ENCODE data around the gene CCNJL.

DNA sequence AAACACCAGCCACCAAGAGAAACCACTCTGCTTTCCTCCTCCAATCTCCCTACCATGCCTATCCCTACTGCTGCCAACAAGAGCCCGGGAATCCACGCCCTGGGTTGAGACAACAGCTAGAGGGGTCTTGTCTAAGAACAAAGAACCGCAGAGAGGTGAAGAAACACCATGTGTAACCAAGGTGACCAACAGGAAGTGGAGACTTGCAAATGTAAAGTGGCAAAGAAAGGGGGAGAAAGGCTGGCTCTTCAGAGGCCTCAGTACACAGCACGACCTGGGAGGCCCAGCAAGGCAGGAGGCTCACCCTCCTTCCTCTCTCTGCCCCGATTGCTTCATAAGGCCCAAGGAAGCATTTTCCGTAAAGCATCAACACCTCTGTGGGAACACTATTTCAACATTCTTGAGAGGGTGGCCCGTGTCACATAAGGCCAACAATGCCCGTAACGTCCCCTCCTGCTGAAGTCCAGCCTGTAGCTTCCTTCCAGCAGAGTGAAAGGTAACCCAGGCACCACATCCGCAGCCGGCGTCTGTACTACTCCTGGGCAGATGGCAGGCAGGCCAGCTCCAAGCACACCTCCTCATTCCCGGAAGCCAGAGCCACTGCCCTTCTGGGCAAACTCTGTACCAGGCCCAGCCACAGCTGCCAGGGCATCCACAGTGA lies 18.3 kb downstream of the CCNJL start:
- no peak for TF ChIP-seq POLR2A (IDR thresholded peaks at IDR 0.05)
- TF ChIP-seq CTCF (IDR thresholded peaks at IDR 0.05): no peak

All from uterus (tissue), 2 donors.